A549 (cell line): Measurements from ENCODE around the gene GDF2.

ENCODE experiments used
- CHD2 ChIP-seq: fragments of 150-350 bp; IDR thresholded peaks from 2 replicates; pipeline ENCODE4 v1.6.1; 2014; ENCODE audit warnings: low read length; ENCODE audit not compliant: partially characterized antibody
- EP300 ChIP-seq, 2 experiments: fragments of >200 bp; sonication (Bioruptor Twin); formaldehyde crosslinking; IDR thresholded peaks; 2 replicates in 1 of 2; 3 replicates in 1 of 2; pipeline ENCODE4 v1.6.1; 2016 to 2017
- ESRRA ChIP-seq: fragments of 150-350 bp; IDR thresholded peaks from 2 replicates; pipeline ENCODE4 v1.6.1; 2014; ENCODE audit warnings: mild to moderate bottlenecking, low read length, borderline replicate concordance
- HDAC2 ChIP-seq: fragments of 200-600 bp; sonication (generic); IDR thresholded peaks from 2 replicates; pipeline ENCODE4 v1.6.1; 2016
- HEYL ChIP-seq: fragments of 250-450 bp; sonication (Bioruptor Pico); IDR thresholded peaks from 2 replicates; pipeline ENCODE4 v1.8.0; 2021; ENCODE audit warnings: mild to moderate bottlenecking, moderate library complexity
- HOXA7 ChIP-seq: fragments of 250-450 bp; sonication (Bioruptor Pico); IDR thresholded peaks from 2 replicates; pipeline ENCODE4 v1.5.0; 2020; ENCODE audit warnings: mild to moderate bottlenecking, moderate library complexity
- NFE2L2 ChIP-seq: fragments of 150-350 bp; conservative IDR thresholded peaks from 2 replicates; pipeline ENCODE4 v1.6.1; 2014; ENCODE audit warnings: low read length
- RCOR1 ChIP-seq: fragments of 150-350 bp; IDR thresholded peaks from 2 replicates; pipeline ENCODE4 v1.6.1; 2014; ENCODE audit warnings: antibody characterized with exemption, low read length, low read depth
- RFX5 ChIP-seq: fragments of 450-650 bp; IDR thresholded peaks from 2 replicates; pipeline ENCODE4 v1.7.1; 2014; ENCODE audit warnings: antibody characterized with exemption, mild to moderate bottlenecking, moderate library complexity
- TF ChIP-seq, protein P1 (sequence below): fragments of >200 bp; sonication (Bioruptor Twin); formaldehyde crosslinking; IDR thresholded peaks from 3 replicates; pipeline ENCODE4 v1.5.1; 2016
- TF ChIP-seq, protein P2 (sequence below): fragments of >200 bp; sonication (Bioruptor Twin); formaldehyde crosslinking; IDR thresholded peaks from 3 replicates; pipeline ENCODE4 v1.6.1; 2016
- TF ChIP-seq, protein P3 (sequence below): IDR thresholded peaks from 2 replicates; pipeline ENCODE4 v1.6.1; 2012
- TF ChIP-seq, protein P4 (sequence below): IDR thresholded peaks from 2 replicates; pipeline ENCODE4 v1.6.1; 2012; ENCODE audit warnings: low read depth, borderline replicate concordance

DNA sequence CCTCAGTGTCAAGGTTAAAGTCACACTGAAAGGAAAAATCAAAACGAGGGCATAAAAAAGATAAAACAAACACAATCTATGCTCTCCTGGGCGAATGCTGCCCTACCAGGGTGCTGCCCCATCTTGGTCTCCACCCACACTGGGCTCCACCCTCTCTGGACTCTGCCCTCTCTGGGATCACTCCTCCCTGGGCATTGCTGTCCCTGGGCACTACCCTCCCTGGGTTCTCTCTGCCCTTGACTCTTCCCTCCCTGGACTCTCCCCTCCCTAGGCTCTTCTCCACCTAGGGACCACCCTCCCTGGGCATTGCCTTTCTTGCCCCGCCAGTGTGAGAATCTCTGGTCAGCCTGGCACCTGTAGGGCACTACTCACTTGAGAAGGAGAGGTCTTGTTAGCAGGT, 8.6 kb downstream of the GDF2 start:
- TF ChIP-seq RCOR1 (no peak), NFE2L2 (no peak), ESRRA (no peak), HEYL (no peak), EP300 (IDR thresholded peaks at IDR 0.05) (no peak), HOXA7 (CRISPR knock-in tag) (no peak), HDAC2 (no peak), RFX5 (no peak), CHD2 (no peak)
- TF ChIP-seq, protein P1, sequence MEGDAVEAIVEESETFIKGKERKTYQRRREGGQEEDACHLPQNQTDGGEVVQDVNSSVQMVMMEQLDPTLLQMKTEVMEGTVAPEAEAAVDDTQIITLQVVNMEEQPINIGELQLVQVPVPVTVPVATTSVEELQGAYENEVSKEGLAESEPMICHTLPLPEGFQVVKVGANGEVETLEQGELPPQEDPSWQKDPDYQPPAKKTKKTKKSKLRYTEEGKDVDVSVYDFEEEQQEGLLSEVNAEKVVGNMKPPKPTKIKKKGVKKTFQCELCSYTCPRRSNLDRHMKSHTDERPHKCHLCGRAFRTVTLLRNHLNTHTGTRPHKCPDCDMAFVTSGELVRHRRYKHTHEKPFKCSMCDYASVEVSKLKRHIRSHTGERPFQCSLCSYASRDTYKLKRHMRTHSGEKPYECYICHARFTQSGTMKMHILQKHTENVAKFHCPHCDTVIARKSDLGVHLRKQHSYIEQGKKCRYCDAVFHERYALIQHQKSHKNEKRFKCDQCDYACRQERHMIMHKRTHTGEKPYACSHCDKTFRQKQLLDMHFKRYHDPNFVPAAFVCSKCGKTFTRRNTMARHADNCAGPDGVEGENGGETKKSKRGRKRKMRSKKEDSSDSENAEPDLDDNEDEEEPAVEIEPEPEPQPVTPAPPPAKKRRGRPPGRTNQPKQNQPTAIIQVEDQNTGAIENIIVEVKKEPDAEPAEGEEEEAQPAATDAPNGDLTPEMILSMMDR: no peak
- TF ChIP-seq, protein P2, sequence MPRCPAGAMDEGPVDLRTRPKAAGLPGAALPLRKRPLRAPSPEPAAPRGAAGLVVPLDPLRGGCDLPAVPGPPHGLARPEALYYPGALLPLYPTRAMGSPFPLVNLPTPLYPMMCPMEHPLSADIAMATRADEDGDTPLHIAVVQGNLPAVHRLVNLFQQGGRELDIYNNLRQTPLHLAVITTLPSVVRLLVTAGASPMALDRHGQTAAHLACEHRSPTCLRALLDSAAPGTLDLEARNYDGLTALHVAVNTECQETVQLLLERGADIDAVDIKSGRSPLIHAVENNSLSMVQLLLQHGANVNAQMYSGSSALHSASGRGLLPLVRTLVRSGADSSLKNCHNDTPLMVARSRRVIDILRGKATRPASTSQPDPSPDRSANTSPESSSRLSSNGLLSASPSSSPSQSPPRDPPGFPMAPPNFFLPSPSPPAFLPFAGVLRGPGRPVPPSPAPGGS: no peak
- TF ChIP-seq, protein P3, sequence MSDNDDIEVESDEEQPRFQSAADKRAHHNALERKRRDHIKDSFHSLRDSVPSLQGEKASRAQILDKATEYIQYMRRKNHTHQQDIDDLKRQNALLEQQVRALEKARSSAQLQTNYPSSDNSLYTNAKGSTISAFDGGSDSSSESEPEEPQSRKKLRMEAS: no peak
- TF ChIP-seq, protein P4, sequence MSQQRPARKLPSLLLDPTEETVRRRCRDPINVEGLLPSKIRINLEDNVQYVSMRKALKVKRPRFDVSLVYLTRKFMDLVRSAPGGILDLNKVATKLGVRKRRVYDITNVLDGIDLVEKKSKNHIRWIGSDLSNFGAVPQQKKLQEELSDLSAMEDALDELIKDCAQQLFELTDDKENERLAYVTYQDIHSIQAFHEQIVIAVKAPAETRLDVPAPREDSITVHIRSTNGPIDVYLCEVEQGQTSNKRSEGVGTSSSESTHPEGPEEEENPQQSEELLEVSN: no peak
